ENCODE measurements around the gene KRT23.

DNA sequence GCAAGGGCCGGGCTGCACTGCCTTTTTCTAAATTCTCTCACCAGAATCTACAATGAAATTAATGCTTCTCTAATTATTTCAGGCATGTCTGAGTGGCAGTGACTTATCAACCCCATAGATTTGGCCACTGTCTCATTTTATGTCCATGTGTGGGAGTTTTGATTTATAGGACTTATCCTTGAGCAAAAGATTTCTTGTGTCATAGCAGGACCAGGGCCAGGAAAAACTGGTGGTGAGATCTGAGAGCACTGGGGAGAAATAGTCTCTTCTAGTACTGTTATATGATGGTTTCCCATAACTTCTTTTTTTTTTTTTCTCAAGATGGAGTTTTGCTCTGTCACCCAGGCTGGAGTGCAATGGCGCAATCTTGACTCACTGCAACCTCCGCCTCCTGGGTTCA lies 1.5 kb upstream of the KRT23 start:
- TF ChIP-seq, protein P1, sequence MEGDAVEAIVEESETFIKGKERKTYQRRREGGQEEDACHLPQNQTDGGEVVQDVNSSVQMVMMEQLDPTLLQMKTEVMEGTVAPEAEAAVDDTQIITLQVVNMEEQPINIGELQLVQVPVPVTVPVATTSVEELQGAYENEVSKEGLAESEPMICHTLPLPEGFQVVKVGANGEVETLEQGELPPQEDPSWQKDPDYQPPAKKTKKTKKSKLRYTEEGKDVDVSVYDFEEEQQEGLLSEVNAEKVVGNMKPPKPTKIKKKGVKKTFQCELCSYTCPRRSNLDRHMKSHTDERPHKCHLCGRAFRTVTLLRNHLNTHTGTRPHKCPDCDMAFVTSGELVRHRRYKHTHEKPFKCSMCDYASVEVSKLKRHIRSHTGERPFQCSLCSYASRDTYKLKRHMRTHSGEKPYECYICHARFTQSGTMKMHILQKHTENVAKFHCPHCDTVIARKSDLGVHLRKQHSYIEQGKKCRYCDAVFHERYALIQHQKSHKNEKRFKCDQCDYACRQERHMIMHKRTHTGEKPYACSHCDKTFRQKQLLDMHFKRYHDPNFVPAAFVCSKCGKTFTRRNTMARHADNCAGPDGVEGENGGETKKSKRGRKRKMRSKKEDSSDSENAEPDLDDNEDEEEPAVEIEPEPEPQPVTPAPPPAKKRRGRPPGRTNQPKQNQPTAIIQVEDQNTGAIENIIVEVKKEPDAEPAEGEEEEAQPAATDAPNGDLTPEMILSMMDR (IDR thresholded peaks at IDR 0.05) = no peak
- TF ChIP-seq POLR2A (IDR thresholded peaks at IDR 0.05) = no peak
